GM19395 (cell line): ENCODE data around the gene INO80B.
"Not testable (repeated sequence)": the region's sequence is repeated elsewhere in the genome, so short reads cannot be mapped to it uniquely, and the experiment has no call there.

Source experiments
- ATAC-seq: cut with Tn5 transposase; IDR thresholded peaks from one replicate; pipeline ENCODE4 v1.9.1; 2021; ENCODE audit warnings: mild to moderate bottlenecking, moderate library complexity; ENCODE audit not compliant: unreplicated experiment

Gene INO80B

DNA sequence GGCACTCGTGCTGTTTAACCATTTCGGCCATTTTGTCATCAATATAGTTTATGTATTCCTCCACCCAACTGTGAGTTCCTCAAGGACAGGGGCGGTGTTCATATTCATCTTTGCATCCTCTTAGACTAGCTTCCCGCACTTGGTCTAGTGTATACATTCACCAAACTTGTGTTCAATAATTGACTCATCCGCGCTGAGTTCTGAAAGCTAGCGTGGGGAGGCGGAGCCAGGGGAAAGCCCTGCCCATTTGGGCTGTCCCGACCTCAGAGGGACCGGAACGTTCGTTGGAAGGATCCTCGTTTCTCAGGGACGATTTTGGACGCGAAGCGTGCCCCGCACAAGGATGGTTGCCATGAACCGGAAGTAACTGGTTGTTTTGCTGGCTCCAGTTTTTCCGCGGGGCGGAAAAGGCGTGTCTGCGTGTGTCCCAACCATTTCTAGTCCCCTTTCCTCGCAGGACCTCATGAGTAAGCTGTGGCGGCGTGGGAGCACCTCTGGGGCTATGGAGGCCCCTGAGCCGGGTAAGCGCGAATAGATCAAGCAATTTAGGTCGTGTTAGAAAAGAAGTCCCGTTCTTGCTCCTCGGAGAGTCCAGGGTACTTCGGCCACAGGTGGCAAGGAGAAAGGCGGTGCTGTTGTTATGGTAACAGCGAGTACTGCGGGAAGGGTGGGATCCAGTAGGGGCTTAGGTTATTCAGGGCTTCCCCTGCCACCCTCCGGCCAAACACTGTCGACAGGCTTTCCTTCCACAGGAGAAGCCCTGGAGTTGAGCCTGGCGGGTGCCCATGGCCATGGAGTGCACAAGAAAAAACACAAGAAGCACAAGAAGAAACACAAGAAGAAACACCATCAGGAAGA is at the start of gene INO80B:
TSS of gene INO80B (plus strand) at position 434 of the 858 bp plus-strand sequence. CDS start at position 464, 30 bp downstream.
- peak; percentile 42 for ATAC-seq

DNA sequence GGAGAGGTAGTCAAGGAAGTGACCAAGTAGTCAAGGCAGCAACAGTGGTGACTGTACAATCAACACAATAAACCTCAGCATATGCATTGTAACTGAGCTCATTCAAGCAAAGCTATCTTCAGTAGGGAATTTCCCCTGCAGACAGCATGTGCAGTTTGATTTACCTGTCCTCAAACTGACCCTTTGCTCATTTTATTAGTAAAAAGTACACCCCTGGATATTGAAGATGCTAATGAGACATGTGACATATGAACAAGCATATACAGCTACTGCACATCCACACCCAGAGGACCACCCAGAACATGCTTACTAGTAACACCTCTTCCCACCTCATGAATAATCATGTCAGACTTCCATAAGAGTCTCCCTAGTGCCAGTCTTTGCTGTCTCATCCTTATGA is 48.9 kb upstream of the INO80B start:
- ATAC-seq = no peak

DNA sequence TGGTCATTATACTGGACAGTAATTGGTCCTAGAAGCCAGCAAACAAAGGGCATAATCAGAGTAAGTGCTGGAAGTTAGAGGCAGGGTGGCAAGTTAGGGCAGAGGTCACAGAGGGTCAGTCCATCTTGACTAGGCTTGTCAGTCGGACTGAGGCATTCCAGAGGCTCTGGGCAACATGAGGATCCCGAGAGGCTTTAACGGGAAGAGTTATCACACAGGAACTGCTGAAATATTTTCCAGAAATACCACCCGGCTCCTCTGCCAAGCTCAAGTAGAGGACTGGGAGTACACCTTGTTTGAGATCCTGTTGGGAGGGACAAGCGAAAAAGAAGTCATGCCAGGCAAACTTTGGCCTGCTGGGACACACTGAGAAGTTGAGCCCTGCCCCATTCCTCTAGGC is 47.2 kb upstream of the INO80B start:
- no peak for ATAC-seq

DNA sequence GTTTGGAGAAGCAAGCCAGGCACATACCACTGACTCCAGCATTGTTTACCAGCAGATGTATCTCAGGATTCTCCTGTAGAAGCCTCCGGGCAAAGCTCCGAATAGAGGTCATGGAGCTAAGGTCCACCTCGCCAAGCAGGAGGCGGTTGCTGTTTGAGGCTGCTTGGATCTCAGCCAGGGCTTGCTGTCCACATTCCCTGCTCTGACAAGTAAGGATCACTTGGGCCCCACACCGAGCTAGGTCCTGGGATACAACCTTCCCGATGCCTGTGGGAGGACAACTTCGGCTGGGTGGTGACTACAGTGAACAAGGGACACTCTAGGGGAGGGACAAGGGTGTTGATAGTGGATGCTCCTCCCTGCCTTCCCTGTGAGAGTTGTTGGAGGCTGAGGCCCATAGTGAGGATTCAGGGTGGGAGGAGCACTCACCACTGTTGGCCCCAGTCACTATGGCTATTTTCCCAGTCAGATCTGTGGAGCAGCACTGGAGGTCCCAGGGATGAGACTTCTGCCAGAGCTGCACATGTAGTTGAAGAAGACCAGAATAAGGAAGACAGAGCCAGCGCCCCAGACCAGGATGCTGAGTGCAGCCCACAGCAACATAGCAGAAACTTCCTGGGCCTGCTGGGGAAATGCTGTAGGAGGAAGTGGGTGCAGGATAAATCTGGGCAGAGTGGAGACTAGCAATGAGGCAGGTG is 41.7 kb upstream of the INO80B start:
- ATAC-seq = no peak

DNA sequence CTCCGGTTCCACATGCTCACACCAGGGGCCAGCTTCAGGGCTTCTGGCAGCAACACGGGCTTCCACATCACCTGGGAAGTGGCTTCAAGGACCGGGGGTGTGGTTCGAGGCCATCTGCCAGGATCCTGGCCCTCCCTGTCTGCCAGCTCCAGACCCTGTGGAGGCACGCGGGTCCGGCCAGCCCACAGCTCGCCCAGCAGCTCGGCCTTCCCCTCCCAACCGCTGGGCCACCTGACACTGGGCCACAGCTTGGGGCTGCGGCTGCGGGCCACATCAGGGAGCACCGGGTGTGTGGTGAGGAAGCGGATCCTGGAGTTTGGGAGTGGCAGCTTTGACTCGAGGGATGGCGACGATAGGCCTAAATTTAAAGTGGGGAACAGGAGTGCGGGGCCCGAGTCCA is 40.4 kb upstream of the INO80B start:
- ATAC-seq = no peak

DNA sequence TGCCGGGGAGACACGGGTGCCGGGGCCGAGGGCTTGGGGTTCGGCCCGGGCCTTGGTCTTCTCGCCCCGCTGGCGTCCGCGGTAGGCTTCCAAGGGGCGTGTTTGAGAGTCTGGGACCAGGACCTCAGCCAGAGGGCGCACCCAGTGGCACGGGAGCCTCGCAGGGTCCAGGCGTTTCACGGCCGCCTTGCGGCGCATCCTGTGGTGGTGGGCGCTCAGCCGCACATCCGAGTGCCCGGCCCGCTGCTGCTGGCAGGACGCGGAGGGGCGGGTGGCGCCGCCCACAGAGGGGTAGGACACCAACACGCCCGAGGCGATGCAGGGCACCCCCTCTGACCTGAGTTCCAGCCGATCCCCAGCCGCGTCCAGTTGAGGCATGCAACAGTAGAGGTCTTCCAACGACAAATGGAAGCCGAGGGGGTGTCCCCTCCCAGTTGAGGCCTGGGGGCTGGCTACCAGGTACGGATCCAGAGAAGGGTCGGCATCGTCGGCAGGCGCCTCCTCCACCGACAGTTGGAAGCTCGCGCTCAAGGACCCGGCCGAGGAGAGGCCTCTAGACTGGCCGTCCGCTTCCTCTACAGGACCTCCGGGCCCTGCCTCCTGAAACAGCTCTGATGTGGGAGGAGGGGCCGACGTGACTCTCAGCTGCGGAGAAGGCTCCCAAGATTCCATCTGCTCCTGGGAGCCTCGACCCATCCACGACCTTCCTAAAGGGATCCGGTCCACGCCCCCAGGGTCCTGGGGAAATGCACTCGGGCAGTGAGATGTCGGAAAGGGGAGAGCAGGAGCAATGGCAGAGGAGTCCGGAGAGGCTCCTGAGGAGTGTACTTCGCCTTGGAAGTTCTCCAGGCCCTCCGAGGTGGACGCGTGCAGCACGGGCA is 39.8 kb upstream of the INO80B start:
- no peak for ATAC-seq

DNA sequence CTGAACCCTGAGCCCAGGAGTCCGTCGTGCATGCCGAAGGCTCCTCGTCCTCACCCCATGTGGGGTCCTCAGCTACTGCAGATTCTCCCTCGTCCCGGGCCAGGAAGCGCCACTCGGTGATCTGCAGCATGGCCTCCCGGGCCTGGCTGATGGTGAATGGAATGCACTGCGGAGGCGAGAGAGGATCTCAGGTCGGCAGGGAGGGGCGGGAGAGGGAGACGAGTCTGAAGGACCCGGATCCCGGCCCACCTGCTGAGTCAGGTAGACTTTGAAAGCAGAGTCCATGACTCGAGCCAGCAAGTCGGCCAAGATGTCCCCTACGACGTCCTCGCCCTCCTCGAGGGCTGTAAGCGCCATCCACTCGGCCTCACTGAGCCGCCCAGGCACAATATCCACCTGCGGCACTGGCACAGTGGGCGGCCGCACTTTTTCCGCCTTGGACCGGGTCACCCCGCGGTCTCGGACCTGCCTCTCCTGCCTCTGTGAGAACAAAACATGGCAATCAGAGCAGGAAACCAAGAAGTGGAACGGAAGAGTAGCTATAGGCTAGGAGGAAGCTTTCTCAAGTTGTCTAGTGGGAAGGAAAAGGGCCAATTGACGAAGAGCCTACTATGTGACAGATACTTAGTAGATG is 39.0 kb upstream of the INO80B start:
- no peak for ATAC-seq

DNA sequence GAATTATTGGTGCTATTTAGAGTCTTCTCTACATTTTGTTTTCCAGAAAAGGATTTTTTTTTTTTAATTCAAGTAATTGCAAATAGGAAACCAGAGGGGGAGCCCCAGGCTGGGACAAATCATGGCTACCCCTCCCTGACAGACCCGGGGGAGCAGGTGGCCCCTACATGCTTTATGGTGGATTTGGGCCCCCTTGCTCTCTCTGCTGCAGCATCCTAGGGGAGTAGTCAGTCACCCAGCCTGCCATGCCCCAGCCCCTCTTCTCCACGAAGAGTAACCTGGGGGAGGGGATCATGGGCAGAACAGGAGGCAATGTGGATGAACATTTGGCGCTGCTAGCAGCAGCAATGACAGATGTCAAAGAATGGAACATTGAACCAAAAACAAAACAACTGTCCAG is 38.1 kb upstream of the INO80B start:
- ATAC-seq = no peak

DNA sequence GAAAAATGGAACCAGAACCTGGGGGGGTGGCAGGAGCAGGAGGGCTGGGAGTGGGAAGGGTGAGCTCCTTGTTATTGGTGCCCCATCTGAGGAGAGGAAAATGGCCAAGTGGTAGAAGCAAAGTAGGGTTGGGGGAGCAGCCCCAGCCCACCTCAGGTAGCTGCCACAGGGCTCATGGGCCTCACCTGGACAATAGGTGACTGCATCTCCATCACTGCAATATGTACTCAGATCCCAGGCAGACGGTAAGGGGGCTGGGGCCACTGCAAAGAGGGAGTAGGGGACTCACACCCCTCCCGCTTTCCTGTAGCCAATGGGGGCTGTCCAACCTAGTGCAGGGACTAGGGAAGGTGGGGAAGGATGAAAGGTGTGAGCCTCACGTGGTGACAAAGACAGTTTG is 37.7 kb upstream of the INO80B start:
- ATAC-seq = no peak

DNA sequence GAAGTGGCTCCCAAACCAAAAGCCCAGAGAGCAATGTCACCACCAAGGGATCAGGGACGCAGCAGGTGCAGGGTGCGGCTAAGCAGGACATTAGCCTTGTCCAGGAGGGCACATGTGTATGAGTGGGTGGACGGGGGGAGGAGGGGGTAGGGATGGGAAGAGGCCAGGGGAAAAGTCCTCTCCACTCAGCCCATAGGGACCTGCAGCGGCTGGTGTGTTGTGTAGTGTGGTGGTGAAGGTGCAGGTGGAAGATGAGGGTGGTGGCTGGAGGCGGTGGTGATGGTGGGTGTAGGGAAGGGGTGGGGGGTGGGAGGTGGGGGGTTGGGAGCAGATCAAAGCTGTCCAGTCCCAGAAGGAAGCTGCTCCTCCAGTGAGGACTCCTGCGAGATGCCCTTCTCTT is 37.1 kb upstream of the INO80B start:
- no peak for ATAC-seq

DNA sequence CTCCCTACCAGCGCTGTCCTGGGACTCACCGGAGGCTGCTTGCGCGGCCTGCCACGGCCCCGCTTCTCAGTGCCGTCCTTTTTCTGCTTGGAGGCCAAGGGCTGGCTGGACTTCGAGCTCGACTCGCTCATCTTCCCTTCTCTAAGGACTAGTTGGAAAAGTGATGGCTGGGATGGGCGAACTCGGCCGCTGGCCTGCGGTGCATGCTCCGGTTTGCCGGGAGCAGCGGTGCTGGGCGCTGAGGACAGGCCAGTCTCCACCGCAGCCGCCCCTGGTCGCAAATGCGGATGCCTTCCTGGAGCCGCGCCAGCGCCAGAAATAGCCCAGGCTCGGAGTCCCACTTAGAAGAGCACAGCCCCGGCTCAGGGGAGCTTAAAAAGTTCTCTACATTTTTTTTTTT is 36.6 kb upstream of the INO80B start:
- ATAC-seq = no peak

DNA sequence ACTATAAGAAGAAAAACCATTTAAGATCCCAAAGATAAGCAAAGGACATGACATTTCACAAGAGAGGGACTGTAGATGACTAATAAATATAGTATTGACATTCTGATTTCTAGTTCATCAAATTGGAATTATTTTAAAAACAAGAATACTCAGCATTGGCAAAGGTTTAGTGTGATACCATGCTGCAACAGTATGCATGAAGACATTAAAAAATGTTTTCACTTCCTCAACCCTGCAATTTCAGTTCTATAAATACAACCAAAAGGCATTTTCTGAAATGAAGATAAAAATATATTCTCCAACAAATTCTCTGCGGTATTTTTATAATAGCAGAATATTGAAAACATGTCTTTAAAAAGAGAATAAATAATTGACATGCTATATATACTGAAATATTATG is 35.5 kb upstream of the INO80B start:
- ATAC-seq = no peak

DNA sequence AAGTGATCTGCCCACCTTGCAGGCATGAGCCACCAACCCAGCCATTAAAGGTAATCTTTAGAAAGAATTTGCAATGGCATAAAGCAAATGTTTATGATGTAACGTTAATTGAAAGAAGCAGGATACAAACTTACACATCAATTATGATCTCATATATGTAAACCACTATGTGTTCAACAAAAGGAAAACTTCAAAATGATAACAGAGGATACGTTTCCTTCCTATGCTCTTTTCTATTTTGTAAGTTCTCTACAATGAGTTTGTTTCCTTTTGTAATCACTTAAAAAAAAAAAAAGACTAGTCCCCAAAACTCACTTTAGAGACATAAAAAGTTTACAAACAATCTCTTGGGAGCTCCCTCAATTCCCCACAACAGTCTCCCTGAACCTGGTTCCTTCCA is 34.9 kb upstream of the INO80B start:
- ATAC-seq = no peak

DNA sequence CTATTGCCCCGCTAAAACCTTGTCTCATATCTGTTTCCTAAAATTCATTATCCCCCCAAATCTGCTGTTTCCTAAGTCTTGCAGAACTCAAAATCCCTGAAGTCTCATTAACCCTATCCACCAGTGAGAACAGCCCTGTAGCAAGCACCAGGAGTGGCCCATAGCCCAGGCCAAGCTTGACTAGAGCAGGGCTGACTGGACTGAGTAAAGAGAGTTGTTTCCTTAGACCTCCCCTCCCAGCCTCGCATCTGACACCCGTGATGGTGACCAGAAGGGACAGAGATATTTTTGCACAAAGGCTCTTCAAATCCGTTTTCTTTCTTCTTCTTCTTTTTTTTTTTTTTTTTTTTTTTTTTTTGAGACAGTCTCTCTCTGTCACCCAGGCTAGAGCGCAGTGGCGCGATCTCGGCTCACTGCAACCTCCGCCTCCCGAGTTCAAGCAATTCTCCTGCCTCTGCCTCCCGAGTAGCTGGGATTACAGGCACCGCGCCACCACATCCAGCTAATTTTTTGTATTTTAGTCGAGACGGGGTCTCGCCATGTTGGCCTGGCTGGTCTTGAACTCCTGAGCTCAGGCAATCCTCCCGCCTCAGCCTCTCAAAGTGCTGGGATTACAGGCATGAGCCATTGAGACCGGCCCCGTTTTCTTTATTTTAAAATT is 34.3 kb upstream of the INO80B start:
- not testable (repeated sequence) for ATAC-seq

DNA sequence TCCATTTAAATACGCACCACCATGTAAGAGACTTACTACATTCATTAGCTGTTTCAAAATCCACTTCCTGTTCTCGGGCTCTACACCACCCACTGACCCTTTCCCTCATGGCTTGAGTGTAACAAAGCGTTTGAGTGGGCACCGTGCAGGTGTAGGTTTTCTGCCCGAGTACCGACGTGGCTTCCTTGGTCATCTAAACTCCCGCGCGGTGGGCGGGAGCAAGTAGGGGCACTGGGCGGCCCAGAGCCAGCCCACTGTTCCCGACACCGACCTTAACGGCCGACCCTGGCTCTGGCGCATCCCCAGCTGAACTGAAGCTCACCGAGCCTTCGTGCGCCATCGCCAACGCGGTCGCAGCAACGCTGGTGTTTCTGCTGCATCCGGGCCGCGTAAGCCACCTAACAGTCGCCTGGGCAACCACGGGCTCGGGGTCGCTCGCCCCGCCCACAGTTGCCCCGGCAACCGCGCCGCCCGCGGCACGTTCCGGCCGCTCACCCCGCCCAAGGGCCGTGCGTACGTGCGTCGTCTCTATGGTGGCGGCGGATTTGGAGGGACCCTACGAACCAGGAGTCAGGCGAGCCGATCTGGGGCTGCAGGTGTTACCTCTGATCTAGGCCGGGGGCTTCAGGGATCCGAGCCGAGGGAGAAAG is 33.5 kb upstream of the INO80B start, which contains the start of the genes C2orf81 and WDR54:
TSS of gene C2orf81 (minus strand) at position 399 of the 650 bp plus-strand sequence. CDS start at position 340, 59 bp downstream.
TSS of gene WDR54 (plus strand) at position 510 of the 650 bp plus-strand sequence. CDS start 424 bp downstream, outside the sequence.
- ATAC-seq = peak; percentile 88

DNA sequence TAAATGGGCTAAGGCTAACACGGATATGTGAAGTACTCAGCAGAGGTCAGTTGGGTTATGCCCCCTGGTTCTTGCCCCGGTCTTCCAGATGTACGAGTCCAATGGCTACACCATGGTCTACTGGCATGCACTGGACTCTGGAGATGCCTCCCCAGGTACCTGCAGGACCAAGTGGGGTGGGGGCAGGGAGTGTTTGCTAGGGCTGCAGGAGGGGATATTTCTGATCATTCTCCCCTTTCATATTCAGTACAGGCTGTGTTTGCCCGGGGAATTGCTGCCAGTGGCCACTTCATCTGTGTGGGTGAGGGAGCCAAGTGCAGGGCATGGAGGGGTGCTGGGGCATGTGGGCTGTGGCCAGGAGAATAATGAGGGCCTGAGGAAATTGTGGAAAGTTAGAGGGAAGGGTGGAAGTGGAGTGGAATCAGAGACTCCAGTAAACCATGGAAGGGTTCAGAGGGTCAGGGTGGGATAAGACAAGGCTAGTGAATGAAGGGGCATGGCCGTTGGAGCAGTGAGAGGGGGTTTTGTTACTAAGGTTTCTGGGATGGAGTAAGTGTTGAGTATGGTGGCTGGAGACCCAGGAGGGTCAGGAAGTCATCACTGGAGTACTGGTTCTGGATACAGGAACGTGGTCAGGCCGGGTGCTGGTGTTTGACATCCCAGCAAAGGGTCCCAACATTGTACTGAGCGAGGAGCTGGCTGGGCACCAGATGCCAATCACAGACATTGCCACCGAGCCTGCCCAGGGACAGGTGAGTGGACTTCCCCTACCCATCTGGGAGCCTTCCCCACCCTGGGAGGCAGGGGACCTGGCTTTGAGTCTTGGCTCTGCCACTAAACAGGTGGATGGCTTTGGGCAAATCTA is 31.4 kb upstream of the INO80B start:
- no peak for ATAC-seq

DNA sequence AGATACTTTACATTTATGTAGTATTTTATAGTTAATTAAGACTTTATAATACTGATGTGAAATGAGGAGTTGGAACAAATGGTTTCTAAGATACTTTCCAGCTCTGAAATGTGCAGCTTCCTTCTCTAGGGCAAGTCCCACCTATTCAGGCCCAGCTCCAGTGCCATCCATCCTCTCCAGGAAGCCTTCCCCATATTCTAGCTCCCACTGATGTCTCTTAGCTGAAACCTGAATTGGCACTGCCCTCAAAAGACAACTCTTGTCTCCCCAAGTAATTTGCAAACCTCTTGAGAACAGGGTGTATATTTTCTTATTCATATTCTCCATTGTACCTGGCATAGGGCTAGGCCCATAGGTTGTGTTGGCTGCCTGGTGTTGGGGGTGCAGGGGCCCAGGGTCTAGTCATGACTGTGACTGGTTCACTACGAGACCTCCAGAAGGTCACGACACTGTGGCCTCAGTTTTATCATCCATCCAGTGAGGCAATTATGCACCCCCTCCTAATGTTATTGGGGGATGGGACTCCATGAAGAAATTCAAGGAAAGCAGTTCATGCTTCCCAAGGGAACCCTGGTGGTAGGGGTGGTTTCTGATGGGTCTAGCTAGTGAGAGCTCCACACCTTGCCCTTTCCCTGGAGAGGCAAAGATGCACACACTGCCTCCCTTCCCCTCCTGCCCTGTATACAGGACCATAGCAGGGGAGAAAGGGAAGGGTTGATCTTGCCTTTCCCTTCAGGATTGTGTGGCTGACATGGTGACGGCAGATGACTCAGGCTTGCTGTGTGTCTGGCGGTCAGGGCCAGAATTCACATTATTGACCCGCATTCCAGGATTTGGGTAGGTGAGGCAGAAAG is 30.5 kb upstream of the INO80B start:
- no peak for ATAC-seq

DNA sequence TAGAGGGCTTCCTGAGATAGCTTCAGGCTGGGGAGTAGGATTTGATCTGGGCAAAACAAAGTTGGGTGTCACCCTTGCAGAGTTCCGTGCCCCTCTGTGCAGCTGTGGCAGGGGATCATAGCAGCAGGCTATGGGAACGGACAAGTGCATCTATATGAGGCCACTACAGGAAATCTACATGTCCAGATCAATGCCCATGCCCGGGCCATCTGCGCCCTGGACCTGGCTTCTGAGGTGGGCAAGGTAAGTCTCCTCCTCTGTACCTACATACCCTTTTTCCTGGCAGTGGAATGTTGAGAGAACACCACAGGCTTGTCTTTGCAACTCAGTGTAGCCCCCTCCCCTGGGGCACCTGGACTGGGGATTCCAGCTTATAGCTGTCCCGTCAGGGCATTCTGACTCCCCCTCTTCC is 29.9 kb upstream of the INO80B start:
- ATAC-seq = no peak
